GM23248 (cell line): ENCODE results near the gene LSAMP.

ENCODE experiments used
- EZH2 ChIP-seq: fragments of 200-600 bp; sonication (generic); IDR thresholded peaks from 2 replicates; pipeline ENCODE4 v1.6.1; 2018; ENCODE audit warnings: antibody characterized with exemption, mild to moderate bottlenecking; ENCODE audit not compliant: insufficient read depth, poor library complexity, severe bottlenecking
- EZH2phosphoT487 ChIP-seq: fragments of 200-600 bp; sonication (generic); IDR thresholded peaks from 2 replicates; pipeline ENCODE4 v1.6.1; 2018; ENCODE audit warnings: antibody characterized with exemption, moderate library complexity, mild to moderate bottlenecking, low read depth; ENCODE audit not compliant: insufficient read depth

DNA sequence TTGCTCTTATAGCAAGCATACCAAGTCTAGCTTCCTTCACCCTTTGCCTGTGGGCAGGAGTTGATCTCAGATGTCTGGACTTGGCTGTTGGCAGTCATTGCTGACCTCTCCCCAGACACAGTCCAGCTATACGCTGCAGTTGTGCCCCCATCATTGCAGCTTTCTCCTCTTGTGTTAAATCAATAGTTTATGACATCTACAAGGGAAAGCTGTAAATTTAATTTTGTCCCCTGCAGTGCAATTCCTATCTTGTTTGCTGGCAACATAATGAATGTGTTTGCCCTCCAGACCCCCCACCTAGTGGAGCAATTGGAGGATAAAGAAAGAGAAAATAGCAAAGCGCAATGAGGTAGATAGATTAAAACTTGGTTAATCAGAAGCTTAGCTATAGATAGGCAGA, 280.2 kb downstream of the LSAMP start:
- TF ChIP-seq EZH2 (no peak), EZH2phosphoT487 (no peak)
